H1 (cell line): ENCODE results near the gene S100P. TPM values are rescaled to one million over a fixed set of nuclear protein-coding genes. Genes with fewer than 3 reads are reported as not detected.

ENCODE experiments used
- CTCF ChIA-PET: fragments of 300-600 bp; sonication (Branson Sonifier 250); formaldehyde crosslinking; loops from one replicate; lab custom pipeline; 2021; ENCODE audit not compliant: partially characterized antibody; lab: Charles Lee
- POLR2A ChIA-PET: fragments of 300-600 bp; sonication (Branson Sonifier 250); formaldehyde crosslinking; loops from one replicate; lab custom pipeline; 2021; ENCODE audit warnings: inconsistent platforms; ENCODE audit not compliant: partially characterized antibody; lab: Charles Lee
- DNase-seq, 2 experiments: peaks; one replicate each; pipeline versions ENCODE4 v3.0.0 to v3.0.0-alpha.2; 2010 to 2022; ENCODE audit warnings: low spot score in 2 of 2, low read depth in 1 of 2, mixed read lengths in 1 of 2
- FAIRE-seq: peaks from 2 replicates; lab custom pipeline; 2011; peaks lifted over from hg19 to GRCh38; lab: Jason Lieb, UNC
- H2AFZ ChIP-seq: 2 replicates; pipeline ENCODE4 v1.8.1; 2012; ENCODE audit warnings: low read length, inconsistent platforms
- H2AK5ac ChIP-seq: 2 replicates; pipeline ENCODE4 v1.6.1; 2013; ENCODE audit warnings: low read depth, low read length
- H2BK120ac ChIP-seq: replicated peaks from 2 replicates; pipeline ENCODE3; 2013; ENCODE audit warnings: low read depth, low read length, inconsistent platforms
- H2BK12ac ChIP-seq: 2 replicates; pipeline ENCODE4 v1.6.1; 2013; ENCODE audit warnings: low read depth, low read length
- H2BK15ac ChIP-seq: 2 replicates; pipeline ENCODE4 v1.6.1; 2013; ENCODE audit warnings: low read length
- H2BK20ac ChIP-seq: 2 replicates; pipeline ENCODE4 v1.6.1; 2013; ENCODE audit warnings: low read length
- H2BK5ac ChIP-seq: 2 replicates; pipeline ENCODE4 v1.6.1; 2013; ENCODE audit warnings: low read depth, low read length
- H3K14ac ChIP-seq: 2 replicates; pipeline ENCODE4 v1.6.1; 2013; ENCODE audit warnings: inconsistent platforms; ENCODE audit not compliant: insufficient read length
- H3K18ac ChIP-seq: 2 replicates; pipeline ENCODE4 v1.6.1; 2013; ENCODE audit warnings: low read length; ENCODE audit errors: extremely low read depth
- H3K23ac ChIP-seq: 2 replicates; pipeline ENCODE4 v1.6.1; 2013; ENCODE audit warnings: inconsistent platforms; ENCODE audit not compliant: insufficient read length
- H3K23me2 ChIP-seq: 2 replicates; pipeline ENCODE4 v1.6.1; 2013; ENCODE audit warnings: low read depth, low read length
- H3K27ac ChIP-seq: 2 replicates; pipeline ENCODE4 v1.6.1; 2011; ENCODE audit warnings: low read depth, low read length, inconsistent platforms
- H3K27me3 ChIP-seq, 4 experiments: replicated peaks in 1 of 4; 1 replicate in 1 of 4; 2 replicates in 3 of 4; pipeline versions ENCODE4 v1.6.1 to v1.8.1; 2011 to 2013; ENCODE audit warnings: low read length in 3 of 4, mild to moderate bottlenecking in 3 of 4, inconsistent platforms in 2 of 4, mixed read lengths in 2 of 4, moderate library complexity in 1 of 4; ENCODE audit not compliant: control insufficient read depth in 3 of 4, insufficient read depth in 3 of 4; ENCODE audit errors: extremely low read depth in 1 of 4
- H3K36me3 ChIP-seq, 4 experiments: 2 replicates each; pipeline versions ENCODE4 v1.6.1 to v1.8.1; 2011 to 2013; ENCODE audit warnings: mild to moderate bottlenecking in 4 of 4, low read length in 3 of 4, moderate library complexity in 2 of 4, control low read depth in 1 of 4, inconsistent platforms in 1 of 4; ENCODE audit not compliant: insufficient read depth in 4 of 4, control insufficient read depth in 2 of 4
- H3K4ac ChIP-seq: replicated peaks from 2 replicates; pipeline ENCODE3; 2013; ENCODE audit warnings: low read length, low read depth, mixed read lengths, inconsistent platforms; ENCODE audit not compliant: insufficient read length
- H3K4me1 ChIP-seq, 4 experiments: replicated peaks in 1 of 4; 1 replicate in 1 of 4; 2 replicates in 3 of 4; pipeline versions ENCODE4 v1.6.1 to v1.8.1; 2011 to 2013; ENCODE audit warnings: low read length in 3 of 4, inconsistent platforms in 2 of 4, mixed read lengths in 1 of 4; ENCODE audit not compliant: insufficient read depth in 4 of 4, control insufficient read depth in 3 of 4
- H3K4me2 ChIP-seq, 2 experiments: 2 replicates each; pipeline versions ENCODE4 v1.6.1 to v1.8.1; 2011 to 2013; ENCODE audit warnings: low read depth in 2 of 2, low read length in 2 of 2, control low read depth in 1 of 2, inconsistent platforms in 1 of 2, mild to moderate bottlenecking in 1 of 2; ENCODE audit not compliant: insufficient read depth in 1 of 2
- H3K4me3 ChIP-seq, 4 experiments: fragments of 200-600, 300-600 bp in 1 of 4; sonication (generic), shearing (Covaris generic), sonication (Bioruptor Twin) in 1 of 4; 2 replicates each; pipeline versions ENCODE4 v1.5.1 to v1.8.1; 2011 to 2016; ENCODE audit warnings: low read length in 4 of 4, low read depth in 3 of 4, control low read depth in 2 of 4, inconsistent platforms in 2 of 4, mild to moderate bottlenecking in 2 of 4, mixed read lengths in 1 of 4, moderate library complexity in 1 of 4; ENCODE audit not compliant: insufficient read depth in 2 of 4; ENCODE audit errors: extremely low read depth in 1 of 4
- H3K56ac ChIP-seq: replicated peaks from 2 replicates; pipeline ENCODE3; 2013; ENCODE audit warnings: low read depth, mild to moderate bottlenecking, mixed read lengths, low read length, inconsistent platforms; ENCODE audit not compliant: insufficient read length
- H3K79me1 ChIP-seq: 2 replicates; pipeline ENCODE4 v1.6.1; 2013; ENCODE audit warnings: low read depth, low read length, control low read depth
- H3K79me2 ChIP-seq, 2 experiments: 2 replicates each; pipeline versions ENCODE4 v1.6.1 to v1.8.1; 2012 to 2013; ENCODE audit warnings: low read length in 2 of 2, mild to moderate bottlenecking in 2 of 2, inconsistent platforms in 1 of 2; ENCODE audit not compliant: insufficient read depth in 2 of 2, control insufficient read depth in 1 of 2
- H3K9ac ChIP-seq, 4 experiments: replicated peaks in 1 of 4; 1 replicate in 1 of 4; 2 replicates in 3 of 4; pipeline versions ENCODE4 v1.6.1 to v1.8.1; 2011 to 2013; ENCODE audit warnings: low read depth in 3 of 4, low read length in 3 of 4, control low read depth in 2 of 4, mild to moderate bottlenecking in 2 of 4, moderate library complexity in 2 of 4, inconsistent platforms in 1 of 4; ENCODE audit errors: extremely low read depth in 1 of 4
- H3K9me3 ChIP-seq, 2 experiments: 2 replicates each; pipeline versions ENCODE4 v1.6.1 to v1.8.1; 2012 to 2013; ENCODE audit warnings: mild to moderate bottlenecking in 2 of 2, moderate library complexity in 2 of 2, control low read depth in 1 of 2, inconsistent platforms in 1 of 2, low read depth in 1 of 2, low read length in 1 of 2, mixed read lengths in 1 of 2; ENCODE audit not compliant: insufficient read depth in 2 of 2
- H4K20me1 ChIP-seq, 2 experiments: replicated peaks in 1 of 2; 2 replicates each; pipeline versions ENCODE3 to v1.8.1; 2011 to 2013; ENCODE audit warnings: inconsistent platforms in 2 of 2, low read length in 2 of 2, mild to moderate bottlenecking in 1 of 2; ENCODE audit not compliant: insufficient read depth in 2 of 2, control insufficient read depth in 1 of 2
- H4K5ac ChIP-seq: 2 replicates; pipeline ENCODE4 v1.6.1; 2013; ENCODE audit warnings: low read length, low read depth, mixed read lengths, inconsistent platforms; ENCODE audit not compliant: insufficient read length
- H4K8ac ChIP-seq: 2 replicates; pipeline ENCODE4 v1.8.0; 2013; ENCODE audit warnings: mild to moderate bottlenecking, moderate library complexity, low read length, inconsistent platforms; ENCODE audit not compliant: insufficient read depth; ENCODE audit errors: extremely low read depth
- H4K91ac ChIP-seq: replicated peaks from 2 replicates; pipeline ENCODE3; 2013; ENCODE audit warnings: low read length, mixed read lengths, inconsistent platforms; ENCODE audit not compliant: insufficient read length
- CEBPB ChIP-seq: IDR thresholded peaks from 2 replicates; pipeline ENCODE4 v1.6.1; 2012; ENCODE audit warnings: low read depth, low read length
- EGR1 ChIP-seq: IDR thresholded peaks from 2 replicates; pipeline ENCODE4 v1.6.1; 2011; ENCODE audit warnings: low read depth, low read length, borderline replicate concordance
- GTF2F1 ChIP-seq: IDR thresholded peaks from 2 replicates; pipeline ENCODE4 v1.6.1; 2012; ENCODE audit warnings: low read depth, low read length, improper control_type of control experiment, borderline replicate concordance
- NANOG ChIP-seq: IDR thresholded peaks from 2 replicates; pipeline ENCODE4 v1.6.1; 2011; ENCODE audit warnings: low read length, low read depth, mild to moderate bottlenecking, inconsistent platforms; ENCODE audit not compliant: insufficient read depth, poor library complexity, severe bottlenecking
- RBBP5 ChIP-seq: IDR thresholded peaks from 2 replicates; pipeline ENCODE4 v1.7.1; 2012; ENCODE audit warnings: low read depth, mild to moderate bottlenecking, inconsistent platforms, low read length, moderate library complexity, borderline replicate concordance
- SRF ChIP-seq: IDR thresholded peaks from 2 replicates; pipeline ENCODE4 v1.6.1; 2011; ENCODE audit warnings: mild to moderate bottlenecking, low read depth, low read length, moderate library complexity
- SUZ12 ChIP-seq: fragments of 200-600 bp; sonication (generic); IDR thresholded peaks from 2 replicates; pipeline ENCODE4 v1.6.1; 2012; ENCODE audit warnings: mild to moderate bottlenecking, inconsistent platforms, low read length, moderate library complexity, mixed read lengths
- WGBS, 2 experiments: shearing (Covaris generic) in 1 of 2; methylation state at CpG; one replicate each; pipeline versions ENCODE4 v1.1.6 to v1.1.7; 2013 to 2015; ENCODE audit warnings: low lambda C conversion rate in 2 of 2, mixed read lengths in 2 of 2, inconsistent platforms in 1 of 2, low coverage in 1 of 2, missing lambda C conversion rate in 1 of 2; ENCODE audit not compliant: insufficient replicate concordance in 2 of 2, insufficient coverage in 1 of 2, insufficient read length in 1 of 2; ENCODE audit errors: extremely low coverage in 1 of 2, missing lambda C conversion rate in 1 of 2; 5-methylcytosine and 5-hydroxymethylcytosine counted together
- polyA plus RNA-seq, 7 experiments: library from polyadenylated mRNA; depleted of rRNA in 3 of 7; stranded (reverse) in 5 of 7; unstranded in 2 of 7; fragments of >200 nt in 5 of 7; fragments of 200-250 nt in 2 of 7; gene quantifications; 1 replicate in 5 of 7; 2 replicates in 1 of 7; 4 replicates in 1 of 7; pipeline versions ENCODE4 v1.2.1 to v1.2.3, GENCODE V29; 2011 to 2013; ENCODE audit warnings: missing spikeins in 2 of 7, mixed read lengths in 2 of 7
- total RNA-seq: library from RNA; stranded (reverse); fragmentation: NEBNext Ultra II Directional; extraction: Animal tissue kit (Norgen Biotek cat#: 25700); gene quantifications from 2 replicates; pipeline ENCODE4 v1.2.1, GENCODE V29; 2021
- TF ChIP-seq, protein P1 (sequence below): IDR thresholded peaks from 2 replicates; pipeline ENCODE4 v1.6.1; 2012; ENCODE audit warnings: low read length, inconsistent platforms
- TF ChIP-seq, protein P2 (sequence below): IDR thresholded peaks from 2 replicates; pipeline ENCODE4 v1.6.1; 2012; ENCODE audit warnings: inconsistent platforms
- TF ChIP-seq, protein P3 (sequence below): IDR thresholded peaks from 2 replicates; pipeline ENCODE4 v1.6.1; 2011; ENCODE audit warnings: low read length, improper control_type of control experiment

The S100P gene
- total and polyA plus RNA-seq, 2 of the 8 experiments (the other 6 are each of a cell fraction or from before 2014, with no cell fraction given) = not detected

DNA sequence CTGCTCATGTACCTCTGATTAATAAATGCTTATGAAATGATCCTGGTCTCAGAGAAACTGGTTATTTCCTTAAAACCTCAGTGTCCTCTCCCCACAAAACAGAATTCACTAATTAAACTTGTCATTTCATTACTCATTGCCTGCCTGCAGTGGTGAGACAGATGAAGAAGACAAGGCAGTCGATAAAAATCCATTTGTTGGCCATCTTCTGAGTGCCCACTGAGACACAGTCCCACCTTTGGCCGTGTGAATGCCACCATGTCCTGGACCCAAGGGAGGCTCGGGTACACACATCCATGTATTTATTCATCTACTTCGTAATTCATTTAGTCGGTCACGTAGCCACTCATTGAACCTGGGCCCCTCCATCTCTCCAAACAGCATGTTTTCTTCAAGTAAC is 3.5 kb downstream of the S100P start:
- no peak overlapping the region for H3K14ac ChIP-seq
- H3K27ac ChIP-seq = no peak overlapping the region
- no peak overlapping the region for H2BK5ac ChIP-seq
- H3K56ac ChIP-seq = no peak overlapping the region
- no peak for FAIRE-seq
- no peaks in the 10 kb centered on the region for H3K23me2 ChIP-seq
- no peak overlapping the region for H3K4me3 ChIP-seq
- no peak overlapping the region for H2BK12ac ChIP-seq
- no peak overlapping the region for H3K4me2 ChIP-seq
- H3K23ac ChIP-seq = no peak overlapping the region
- 0 out of 8 replicates have a peak, but pooled peaks cover 0 to 3% (median 0%) of the 10 kb centered on the region in 4 experiments for H3K36me3 ChIP-seq
- no peak overlapping the region for H2BK15ac ChIP-seq
- H3K79me2 ChIP-seq = peaks cover 0 to 4% of the 10 kb centered on the region in 2 experiments; a peak in 1 of 4 replicates
- no peak overlapping the region for H2BK120ac ChIP-seq
- no peak for DNase-seq
- ChIA-PET CTCF (interaction anchor here (0.8 kb wide), 2 partner anchors 11 to 34 kb away, joined by 3 to 4 read pairs; no protein-coding TSS in a partner anchor), POLR2A (interaction anchor here (1.1 to 1.2 kb wide), 2 partner anchors 16 to 20 kb away, joined by 3 read pairs; no protein-coding TSS in a partner anchor)
- H2AK5ac ChIP-seq = no peak overlapping the region
- WGBS, 2 experiments = 93% methylated on average over 6 of the region's 6 CpGs; no CpG with 5 or more reads in 1 of the 2 experiments
- no peaks in the 10 kb centered on the region for H3K79me1 ChIP-seq
- H4K8ac ChIP-seq = no peak overlapping the region
- H3K9me3 ChIP-seq = no peaks in the 10 kb centered on the region
- H3K18ac ChIP-seq = no peak overlapping the region
- no peak overlapping the region for H3K9ac ChIP-seq
- no peak overlapping the region for H4K5ac ChIP-seq
- no peak overlapping the region for H4K91ac ChIP-seq
- no peak overlapping the region for H2AFZ ChIP-seq
- no peaks in the 10 kb centered on the region; a peak in 1 of 7 replicates for H3K4me1 ChIP-seq
- H3K4ac ChIP-seq = no peak overlapping the region
- H4K20me1 ChIP-seq = peaks cover 0 to 2% of the 10 kb centered on the region in 2 experiments
- H3K27me3 ChIP-seq = no peaks in the 10 kb centered on the region
- no peak overlapping the region for H2BK20ac ChIP-seq
- TF ChIP-seq, protein P1, sequence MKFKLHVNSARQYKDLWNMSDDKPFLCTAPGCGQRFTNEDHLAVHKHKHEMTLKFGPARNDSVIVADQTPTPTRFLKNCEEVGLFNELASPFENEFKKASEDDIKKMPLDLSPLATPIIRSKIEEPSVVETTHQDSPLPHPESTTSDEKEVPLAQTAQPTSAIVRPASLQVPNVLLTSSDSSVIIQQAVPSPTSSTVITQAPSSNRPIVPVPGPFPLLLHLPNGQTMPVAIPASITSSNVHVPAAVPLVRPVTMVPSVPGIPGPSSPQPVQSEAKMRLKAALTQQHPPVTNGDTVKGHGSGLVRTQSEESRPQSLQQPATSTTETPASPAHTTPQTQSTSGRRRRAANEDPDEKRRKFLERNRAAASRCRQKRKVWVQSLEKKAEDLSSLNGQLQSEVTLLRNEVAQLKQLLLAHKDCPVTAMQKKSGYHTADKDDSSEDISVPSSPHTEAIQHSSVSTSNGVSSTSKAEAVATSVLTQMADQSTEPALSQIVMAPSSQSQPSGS = no peak
- no peak for TF ChIP-seq NANOG
- TF ChIP-seq EGR1 = no peak
- TF ChIP-seq RBBP5 = no peak
- TF ChIP-seq, protein P2, sequence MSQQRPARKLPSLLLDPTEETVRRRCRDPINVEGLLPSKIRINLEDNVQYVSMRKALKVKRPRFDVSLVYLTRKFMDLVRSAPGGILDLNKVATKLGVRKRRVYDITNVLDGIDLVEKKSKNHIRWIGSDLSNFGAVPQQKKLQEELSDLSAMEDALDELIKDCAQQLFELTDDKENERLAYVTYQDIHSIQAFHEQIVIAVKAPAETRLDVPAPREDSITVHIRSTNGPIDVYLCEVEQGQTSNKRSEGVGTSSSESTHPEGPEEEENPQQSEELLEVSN = no peak
- TF ChIP-seq, protein P3, sequence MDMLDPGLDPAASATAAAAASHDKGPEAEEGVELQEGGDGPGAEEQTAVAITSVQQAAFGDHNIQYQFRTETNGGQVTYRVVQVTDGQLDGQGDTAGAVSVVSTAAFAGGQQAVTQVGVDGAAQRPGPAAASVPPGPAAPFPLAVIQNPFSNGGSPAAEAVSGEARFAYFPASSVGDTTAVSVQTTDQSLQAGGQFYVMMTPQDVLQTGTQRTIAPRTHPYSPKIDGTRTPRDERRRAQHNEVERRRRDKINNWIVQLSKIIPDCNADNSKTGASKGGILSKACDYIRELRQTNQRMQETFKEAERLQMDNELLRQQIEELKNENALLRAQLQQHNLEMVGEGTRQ = no peak
- TF ChIP-seq SUZ12 = no peak
- no peak for TF ChIP-seq GTF2F1
- no peak for TF ChIP-seq SRF
- TF ChIP-seq CEBPB = no peak
